GM12892 (cell line): ENCODE results near the gene CDH23.

Source experiments
- DNase-seq: peaks from one replicate; pipeline ENCODE4 v3.0.0; 2011; ENCODE audit not compliant: insufficient read length
- FAIRE-seq: peaks from 2 replicates; lab custom pipeline; 2011; peaks lifted over from hg19 to GRCh38; lab: Jason Lieb, UNC
- POLR2A ChIP-seq: IDR thresholded peaks from 2 replicates; pipeline ENCODE4 v1.6.1; 2011; ENCODE audit warnings: low read depth, low read length, control low read depth
- POLR2AphosphoS5 ChIP-seq: IDR thresholded peaks from 2 replicates; pipeline ENCODE4 v1.6.1; 2011; ENCODE audit warnings: low read depth, low read length, control low read depth
- TAF1 ChIP-seq: IDR thresholded peaks from 2 replicates; pipeline ENCODE4 v1.6.1; 2011; ENCODE audit warnings: low read depth, mild to moderate bottlenecking, control low read depth, low read length, borderline replicate concordance

CDH23 gene

GRCh38 chr10:71777213-71777985, 380.7 kb downstream of the CDH23 start:
- TF ChIP-seq POLR2AphosphoS5 (no peak), POLR2A (no peak)
- FAIRE-seq: no peak
- DNase-seq: no peak

- FAIRE-seq (no peak), DNase-seq (no peak)
- TF ChIP-seq POLR2A (no peak), POLR2AphosphoS5 (no peak), TAF1 (no peak)
Measured at GRCh38 chr10:71778071-71778825, 381.5 kb downstream of the CDH23 start.

GRCh38 chr10:71779641-71780040, 382.9 kb downstream of the CDH23 start:
- FAIRE-seq: no peak
- TF ChIP-seq POLR2AphosphoS5: no peak
- DNase-seq: no peak

- FAIRE-seq: no peak
- no peak for TF ChIP-seq TAF1
- no peak for TF ChIP-seq POLR2AphosphoS5
- TF ChIP-seq POLR2A: no peak
Measured at GRCh38 chr10:71780156-71780555, 383.4 kb downstream of the CDH23 start.

GRCh38 chr10:71780719-71781118, 384.0 kb downstream of the CDH23 start:
- TF ChIP-seq POLR2AphosphoS5: no peak
- DNase-seq (no peak), FAIRE-seq (no peak)

More at GRCh38 chr10:71780156-71780555, 383.4 kb downstream of the CDH23 start:
- DNase-seq: no peak

GRCh38 chr10:71782221-71782916, 385.6 kb downstream of the CDH23 start:
- DNase-seq (no peak), FAIRE-seq (no peak)
- TF ChIP-seq POLR2A (no peak), TAF1 (no peak), POLR2AphosphoS5 (no peak)

- no peak for FAIRE-seq
- no peak for TF ChIP-seq POLR2A
- no peak for TF ChIP-seq POLR2AphosphoS5
- TF ChIP-seq TAF1: no peak
- no peak for DNase-seq
Measured at GRCh38 chr10:71782917-71783490, 386.3 kb downstream of the CDH23 start.

- FAIRE-seq: no peak
- TF ChIP-seq POLR2AphosphoS5 (no peak), TAF1 (no peak), POLR2A (no peak)
Measured at GRCh38 chr10:71783917-71784678, 387.4 kb downstream of the CDH23 start.

GRCh38 chr10:71784679-71785272, 388.1 kb downstream of the CDH23 start:
- TF ChIP-seq POLR2A: no peak
- TF ChIP-seq TAF1: no peak
- no peak for TF ChIP-seq POLR2AphosphoS5
- DNase-seq (no peak), FAIRE-seq (no peak)

More at GRCh38 chr10:71783917-71784678, 387.4 kb downstream of the CDH23 start:
- no peak for DNase-seq

- TF ChIP-seq TAF1 (no peak), POLR2AphosphoS5 (no peak), POLR2A (no peak)
- FAIRE-seq (no peak), DNase-seq (no peak)
Measured at GRCh38 chr10:71788954-71789353, 392.2 kb downstream of the CDH23 start.
